NOMO-1 (cell line): Measurements from ENCODE around the gene PLEKHA4.
"Not testable (repeated sequence)": the region's sequence is repeated elsewhere in the genome, so short reads cannot be mapped to it uniquely, and the experiment has no call there.

Experiments used
- DNase-seq, 2 experiments: peaks; one replicate each; lab custom pipeline; 2025; ENCODE audit not compliant: unreplicated experiment in 2 of 2; lab: John Stamatoyannopoulos, UW

Gene PLEKHA4

GRCh38 chr19:48890551-48890950, 22.1 kb upstream of the PLEKHA4 start:
- DNase-seq, result no peak

- not testable (repeated sequence) for DNase-seq
Measured at GRCh38 chr19:48889496-48889895, 21.1 kb upstream of the PLEKHA4 start.

- no peak for DNase-seq
Measured at GRCh38 chr19:48887861-48888612, 19.6 kb upstream of the PLEKHA4 start.

GRCh38 chr19:48883726-48884125, 15.3 kb upstream of the PLEKHA4 start:
- no peak for DNase-seq

GRCh38 chr19:48881741-48882657, 13.6 kb upstream of the PLEKHA4 start:
- DNase-seq, result peak in 1 of 2 experiments; percentile 2

- DNase-seq, result not testable (repeated sequence)
Measured at GRCh38 chr19:48879696-48880095, 11.3 kb upstream of the PLEKHA4 start.

- no peak for DNase-seq
Measured at GRCh38 chr19:48879025-48879637, 10.7 kb upstream of the PLEKHA4 start.

GRCh38 chr19:48878196-48879024, 10.0 kb upstream of the PLEKHA4 start:
- no peak for DNase-seq

- no peak for DNase-seq
Measured at GRCh38 chr19:48877855-48878195, 9.4 kb upstream of the PLEKHA4 start.

- not testable (repeated sequence) for DNase-seq
Measured at GRCh38 chr19:48876043-48876981, 7.9 kb upstream of the PLEKHA4 start.

GRCh38 chr19:48874303-48875135, 6.1 kb upstream of the PLEKHA4 start:
- peak in 1 of 2 experiments; percentile 32 for DNase-seq

- peak in 1 of 2 experiments; percentile 29 for DNase-seq
Measured at GRCh38 chr19:48873476-48874302, 5.3 kb upstream of the PLEKHA4 start.

- DNase-seq, result peak; percentile 76 to 96
Measured at GRCh38 chr19:48872884-48873475, 4.6 kb upstream of the PLEKHA4 start.

GRCh38 chr19:48872182-48872883, 3.9 kb upstream of the PLEKHA4 start, which contains the start of gene PPP1R15A:
Gene PPP1R15A (plus strand): TSS chr19:48872421. CDS start chr19:48873234, 813 bp downstream.
- peak; percentile 90 to 95 for DNase-seq

GRCh38 chr19:48871471-48872181, 3.2 kb upstream of the PLEKHA4 start:
- DNase-seq, result not testable (repeated sequence)

- no peak for DNase-seq
Measured at GRCh38 chr19:48870048-48870447, 1.6 kb upstream of the PLEKHA4 start.
